Measurements from ENCODE around the gene C1orf21.

DNA sequence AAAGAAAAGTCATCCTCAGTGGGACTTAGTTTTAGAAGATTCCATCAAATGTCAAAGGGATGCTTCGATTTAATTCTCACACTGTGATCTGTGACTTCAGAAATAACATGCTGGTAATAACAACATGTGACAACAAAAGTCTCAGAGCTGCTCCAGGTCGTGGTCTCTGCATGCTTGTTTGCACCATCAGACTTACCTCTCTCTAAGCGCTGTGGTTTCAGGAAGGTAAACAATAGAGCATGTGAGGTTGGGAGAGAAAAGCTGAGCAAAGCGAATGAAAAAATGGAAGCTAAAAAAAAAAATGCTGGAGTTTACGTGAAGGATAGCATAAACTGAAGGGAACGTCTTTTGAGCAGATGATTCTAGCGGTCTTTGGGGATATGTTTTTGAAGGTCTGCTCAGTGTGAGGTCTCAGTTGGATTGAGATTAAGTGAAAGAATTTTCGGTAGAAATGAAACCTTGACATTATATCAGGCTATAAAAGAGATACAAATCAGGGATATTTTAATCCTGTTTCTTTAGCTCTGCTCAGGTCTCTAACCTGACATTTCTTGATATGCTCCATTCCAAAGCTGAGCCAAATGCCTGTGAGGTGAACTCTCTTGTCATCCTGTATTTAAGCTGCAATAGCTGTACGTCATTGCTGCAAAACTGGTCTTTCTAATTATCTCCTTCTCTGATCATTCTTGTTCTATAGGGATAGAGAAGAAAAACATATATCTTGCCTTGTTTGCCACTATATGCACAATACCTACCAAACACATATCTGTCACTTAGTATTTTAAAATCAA, 86.5 kb downstream of the C1orf21 start:
- TF ChIP-seq, protein P1, sequence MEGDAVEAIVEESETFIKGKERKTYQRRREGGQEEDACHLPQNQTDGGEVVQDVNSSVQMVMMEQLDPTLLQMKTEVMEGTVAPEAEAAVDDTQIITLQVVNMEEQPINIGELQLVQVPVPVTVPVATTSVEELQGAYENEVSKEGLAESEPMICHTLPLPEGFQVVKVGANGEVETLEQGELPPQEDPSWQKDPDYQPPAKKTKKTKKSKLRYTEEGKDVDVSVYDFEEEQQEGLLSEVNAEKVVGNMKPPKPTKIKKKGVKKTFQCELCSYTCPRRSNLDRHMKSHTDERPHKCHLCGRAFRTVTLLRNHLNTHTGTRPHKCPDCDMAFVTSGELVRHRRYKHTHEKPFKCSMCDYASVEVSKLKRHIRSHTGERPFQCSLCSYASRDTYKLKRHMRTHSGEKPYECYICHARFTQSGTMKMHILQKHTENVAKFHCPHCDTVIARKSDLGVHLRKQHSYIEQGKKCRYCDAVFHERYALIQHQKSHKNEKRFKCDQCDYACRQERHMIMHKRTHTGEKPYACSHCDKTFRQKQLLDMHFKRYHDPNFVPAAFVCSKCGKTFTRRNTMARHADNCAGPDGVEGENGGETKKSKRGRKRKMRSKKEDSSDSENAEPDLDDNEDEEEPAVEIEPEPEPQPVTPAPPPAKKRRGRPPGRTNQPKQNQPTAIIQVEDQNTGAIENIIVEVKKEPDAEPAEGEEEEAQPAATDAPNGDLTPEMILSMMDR (IDR thresholded peaks at IDR 0.05), result no peak
- no peak for TF ChIP-seq POLR2A (IDR thresholded peaks at IDR 0.05)

Measured in Peyer's patch (tissue), 4 donors.